GM21526 (cell line): Measurements from ENCODE around the gene SLC6A20.
"Not testable (repeated sequence)": the region's sequence is repeated elsewhere in the genome, so short reads cannot be mapped to it uniquely, and the experiment has no call there.

Source experiments
- ATAC-seq: cut with Tn5 transposase; IDR thresholded peaks from one replicate; pipeline ENCODE4 v1.9.1; 2021; ENCODE audit warnings: moderate library complexity; ENCODE audit not compliant: unreplicated experiment, low FRiP score

SLC6A20 gene

DNA sequence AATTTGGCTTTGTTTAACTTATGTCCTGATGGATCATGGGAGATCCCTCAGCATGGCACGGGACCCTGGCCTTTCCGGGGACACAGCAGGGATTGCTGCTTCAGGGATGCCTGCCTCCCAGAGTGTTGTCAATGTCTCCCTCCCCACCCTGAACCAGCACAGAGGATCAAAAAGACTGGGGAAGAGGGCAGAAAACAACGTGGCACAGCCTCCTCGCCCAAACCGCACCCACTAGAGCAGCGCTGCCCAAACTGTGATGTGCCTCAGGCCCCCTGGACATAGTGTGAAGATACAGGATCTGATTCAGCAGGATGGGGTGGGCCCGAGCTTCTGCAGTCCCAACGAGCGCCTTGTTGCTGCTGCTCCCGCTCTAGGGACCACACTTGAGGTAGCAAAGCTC lies 34.5 kb downstream of the SLC6A20 start:
- ATAC-seq: no peak

DNA sequence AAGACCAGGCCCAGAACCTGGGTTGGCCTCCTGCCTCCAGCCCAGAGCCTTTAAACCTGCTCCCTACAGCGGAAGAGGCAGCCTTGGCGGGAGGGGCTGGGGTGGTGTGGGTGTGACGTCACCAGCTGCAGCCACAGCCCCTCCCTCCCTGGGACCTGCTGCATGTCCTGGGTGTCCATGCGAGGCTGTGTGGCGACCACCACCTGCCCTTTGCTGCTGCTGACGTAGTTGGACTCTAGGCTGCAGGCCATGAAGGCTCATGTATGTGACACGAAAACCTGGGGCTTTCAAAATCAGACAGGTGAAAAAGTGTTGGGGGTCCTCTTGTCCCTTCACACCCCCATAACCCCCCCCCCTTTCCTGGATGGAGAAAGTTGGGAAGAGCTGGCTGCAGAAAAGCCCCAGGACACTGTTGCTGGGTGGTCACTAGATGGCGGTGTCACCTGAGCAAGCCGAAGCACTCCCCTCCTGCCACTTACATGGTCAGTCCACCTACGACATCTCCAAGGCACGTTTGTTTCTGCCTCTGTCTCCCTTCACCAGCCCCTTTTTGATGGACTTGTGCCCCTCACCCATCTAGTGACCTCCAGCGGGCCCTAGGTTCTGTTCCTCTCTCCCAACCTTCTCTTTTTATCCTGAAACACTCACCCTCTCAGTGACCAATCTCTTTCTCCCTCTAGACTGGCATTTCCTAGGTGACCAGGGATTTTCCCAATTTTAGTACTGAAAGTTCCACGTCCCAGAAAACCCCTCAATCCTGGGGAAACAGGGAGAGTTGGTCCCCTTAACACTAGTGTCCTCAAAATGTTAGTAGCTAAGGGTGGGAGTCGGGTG lies 35.2 kb downstream of the SLC6A20 start:
- ATAC-seq: no peak

DNA sequence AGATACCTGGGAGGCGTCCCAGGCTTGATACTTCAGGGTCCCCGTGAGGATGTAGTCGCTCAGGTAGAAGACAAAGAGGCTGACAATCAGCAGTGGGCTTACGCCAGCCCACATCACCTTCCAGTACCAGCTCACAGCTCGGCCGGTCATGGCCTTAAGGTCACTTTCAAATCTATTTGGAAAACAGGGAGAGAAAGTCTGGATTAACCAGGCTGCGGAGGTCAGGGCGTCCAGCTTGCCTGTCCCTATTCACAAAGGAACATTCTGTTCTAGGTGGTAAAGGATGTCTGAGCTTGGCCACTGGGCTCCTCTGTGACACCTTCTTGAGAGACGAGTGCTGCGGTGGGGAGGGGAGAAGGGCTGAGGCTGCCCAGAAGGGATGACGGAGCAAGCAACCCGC lies 36.5 kb downstream of the SLC6A20 start:
- no peak for ATAC-seq

DNA sequence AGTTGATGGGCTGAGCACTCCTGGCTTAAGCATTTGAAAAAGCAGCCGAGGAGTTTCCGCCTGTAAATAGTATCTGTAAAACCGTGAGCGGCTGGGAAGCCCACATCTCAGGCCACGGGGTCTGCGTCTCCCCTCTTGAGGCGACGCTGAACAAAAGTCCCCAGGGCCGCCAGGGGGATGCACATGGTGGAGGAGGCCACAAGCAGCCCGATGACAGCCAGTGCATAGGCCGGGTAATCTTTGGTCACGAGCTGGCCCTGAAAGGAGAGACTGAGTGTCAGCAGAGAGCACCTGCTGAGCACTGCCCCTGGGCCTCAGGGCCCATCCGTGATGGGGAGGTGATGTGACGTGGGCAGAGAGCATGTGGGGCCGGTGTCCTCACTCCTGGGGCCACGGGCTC lies 37.5 kb downstream of the SLC6A20 start:
- no peak for ATAC-seq

DNA sequence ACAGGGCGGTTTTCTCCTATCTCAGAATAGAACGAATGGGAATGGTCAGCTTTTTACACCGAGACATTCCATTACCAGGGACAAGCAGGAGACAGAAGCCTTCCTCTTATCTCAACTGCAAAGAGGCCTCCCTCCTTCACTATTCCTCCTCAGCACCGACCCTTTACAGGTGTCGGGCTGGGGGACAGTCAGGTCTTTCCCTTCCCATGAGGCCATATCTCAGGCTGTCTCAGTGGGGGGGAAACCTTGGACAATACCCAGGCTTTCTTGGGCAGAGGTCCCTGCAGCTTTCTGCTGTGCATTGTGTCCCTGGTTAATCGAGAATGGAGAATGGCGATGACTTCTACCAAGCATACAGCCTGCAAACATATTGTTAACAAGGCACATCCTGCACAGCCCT lies 39.2 kb downstream of the SLC6A20 start:
- ATAC-seq: not testable (repeated sequence)

DNA sequence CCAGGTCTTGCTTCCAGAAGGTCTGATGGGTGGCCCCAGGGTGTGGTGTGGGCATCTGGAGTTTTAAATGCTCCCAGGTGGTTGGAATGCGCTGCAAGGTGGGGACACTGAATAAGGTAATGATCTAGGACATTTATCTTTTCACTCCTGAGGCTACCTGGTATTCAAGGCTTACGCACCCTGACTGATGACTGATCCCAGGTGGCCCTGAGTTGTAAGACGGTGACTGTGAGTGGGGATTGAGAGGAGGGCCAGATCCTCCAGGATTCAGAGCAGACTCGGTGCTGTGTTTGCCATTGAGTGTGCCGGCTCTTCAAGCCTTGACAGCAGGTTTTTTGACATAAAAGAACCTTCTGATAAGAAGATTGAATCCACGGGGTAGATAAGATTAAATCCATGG lies 40.3 kb downstream of the SLC6A20 start:
- no peak for ATAC-seq

DNA sequence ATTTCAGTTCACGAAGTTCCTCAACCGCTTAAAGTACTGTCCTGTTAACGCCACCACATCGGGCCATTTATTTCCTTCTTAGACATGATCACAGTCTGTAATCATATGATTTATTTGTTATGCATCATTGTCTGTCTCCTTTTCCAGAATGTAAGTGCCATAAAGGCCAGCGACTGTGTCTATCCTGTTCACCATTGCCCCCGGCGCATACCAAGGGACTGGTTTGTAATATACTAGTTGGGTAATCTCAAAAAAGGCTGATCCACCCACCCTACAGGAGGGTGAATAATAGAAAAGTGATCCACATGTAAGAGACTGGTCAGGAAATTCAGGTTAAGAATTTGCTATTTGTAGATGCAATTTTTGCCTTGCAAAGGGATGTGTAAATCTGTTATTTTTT lies 41.9 kb downstream of the SLC6A20 start:
- no peak for ATAC-seq

DNA sequence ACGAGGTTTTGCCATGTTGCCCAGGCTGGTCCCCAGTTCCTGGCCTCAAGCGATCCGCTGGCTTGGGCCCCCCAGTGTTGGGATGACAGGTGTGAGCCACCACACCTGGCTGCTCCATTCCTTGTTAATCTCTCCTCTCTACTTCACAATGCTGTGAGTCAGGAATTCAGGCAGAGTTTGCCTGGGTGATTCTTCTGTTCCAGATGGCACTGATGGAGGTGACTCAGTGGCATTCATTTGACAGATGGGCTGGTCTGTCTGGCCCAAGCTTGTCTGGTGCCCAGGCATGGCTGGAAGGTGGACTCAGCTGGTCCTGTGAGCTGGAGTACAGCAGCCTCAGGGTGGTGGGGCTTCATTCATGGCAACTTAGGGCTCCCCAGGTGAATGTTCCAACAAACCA lies 43.2 kb downstream of the SLC6A20 start:
- no peak for ATAC-seq

GRCh38 chr3:45751537-45752242 lies 44.6 kb downstream of the SLC6A20 start:
- ATAC-seq: no peak

GRCh38 chr3:45749880-45750279 lies 46.5 kb downstream of the SLC6A20 start:
- no peak for ATAC-seq

DNA sequence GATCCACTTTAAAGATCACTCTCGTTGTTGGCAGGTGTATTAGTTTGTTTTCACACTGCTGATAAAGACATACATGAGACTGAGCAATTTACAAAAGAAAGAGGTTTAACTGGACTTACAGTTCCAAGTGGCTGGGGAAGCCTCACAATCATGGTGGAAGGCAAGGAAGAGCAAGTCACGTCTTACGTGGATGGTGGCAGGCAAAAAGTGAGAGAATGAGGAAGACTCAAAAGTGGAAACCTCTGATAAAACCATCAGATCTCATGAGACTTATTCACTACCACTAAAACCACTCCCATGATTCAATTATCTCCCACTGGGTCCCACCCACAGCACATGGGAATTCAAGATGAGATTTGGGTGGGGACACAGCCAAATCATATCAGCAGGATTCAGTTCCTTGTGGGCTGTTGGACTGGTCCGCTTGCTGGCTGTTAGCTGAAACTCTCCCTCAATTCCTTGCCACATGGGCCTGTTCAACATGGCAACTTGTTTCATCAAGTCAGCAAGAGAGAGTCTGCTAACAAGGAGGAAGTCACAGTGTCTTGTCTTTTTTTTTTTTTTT lies 47.2 kb downstream of the SLC6A20 start:
- not testable (repeated sequence) for ATAC-seq

DNA sequence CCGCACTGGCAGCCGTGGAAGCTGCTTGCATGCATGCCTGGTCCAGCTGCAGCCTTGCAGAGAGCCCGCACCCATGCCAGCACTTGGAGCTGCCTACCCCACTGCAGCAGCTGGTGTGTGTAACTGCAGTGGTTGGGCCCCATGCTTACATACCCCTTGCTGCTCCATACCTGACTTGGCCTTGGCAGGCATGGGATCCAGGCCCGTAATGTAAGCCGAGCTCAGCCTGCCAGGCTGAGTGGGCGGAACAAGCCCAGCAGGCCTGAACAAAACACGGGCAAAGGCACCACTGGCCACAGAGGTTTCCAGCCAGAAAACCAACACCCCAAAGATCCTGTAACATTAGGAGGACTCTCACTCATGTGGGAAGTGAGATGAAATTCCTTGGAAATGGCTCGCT lies 48.3 kb downstream of the SLC6A20 start:
- ATAC-seq: no peak

DNA sequence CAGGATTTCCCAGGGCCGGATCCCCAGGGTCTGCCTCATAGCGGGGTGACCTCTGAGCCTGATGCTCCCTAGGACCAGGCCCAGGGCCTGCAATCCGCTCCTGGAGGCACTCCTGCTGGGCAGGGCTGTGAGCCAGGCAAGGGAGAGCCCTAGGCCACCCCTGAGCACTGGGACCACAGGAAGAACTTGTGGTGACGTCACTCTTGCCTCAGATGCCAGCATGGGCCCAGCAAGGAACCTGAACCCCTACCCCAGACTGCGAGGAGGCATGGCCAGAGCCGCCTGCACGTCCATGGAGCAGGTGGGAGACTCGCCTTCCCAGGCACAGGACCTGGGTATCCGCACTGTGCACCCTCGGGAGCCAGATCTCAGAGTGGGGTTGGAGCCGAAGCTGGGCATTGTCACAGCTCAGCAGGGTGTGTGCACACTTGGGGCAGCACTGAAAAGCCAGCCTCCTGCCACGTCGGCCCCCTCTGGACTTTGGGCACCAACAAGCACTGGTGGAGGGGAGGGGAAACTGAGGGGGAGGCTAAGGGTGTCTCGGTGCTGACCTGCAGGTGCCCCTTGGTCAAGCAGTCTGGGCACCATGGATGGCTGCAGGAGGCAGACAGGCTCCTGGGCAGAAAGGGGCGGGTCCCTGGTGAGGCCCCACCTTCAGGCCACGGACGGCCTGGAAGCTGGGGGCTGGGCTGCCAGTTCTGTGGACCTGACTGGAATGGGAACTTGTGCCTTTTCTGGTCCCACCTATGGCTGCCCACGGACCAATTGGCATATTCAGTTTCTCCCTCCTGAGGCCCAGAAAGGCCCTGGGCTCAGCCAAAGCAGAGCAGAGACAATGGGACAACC lies 49.3 kb downstream of the SLC6A20 start:
- ATAC-seq: no peak

DNA sequence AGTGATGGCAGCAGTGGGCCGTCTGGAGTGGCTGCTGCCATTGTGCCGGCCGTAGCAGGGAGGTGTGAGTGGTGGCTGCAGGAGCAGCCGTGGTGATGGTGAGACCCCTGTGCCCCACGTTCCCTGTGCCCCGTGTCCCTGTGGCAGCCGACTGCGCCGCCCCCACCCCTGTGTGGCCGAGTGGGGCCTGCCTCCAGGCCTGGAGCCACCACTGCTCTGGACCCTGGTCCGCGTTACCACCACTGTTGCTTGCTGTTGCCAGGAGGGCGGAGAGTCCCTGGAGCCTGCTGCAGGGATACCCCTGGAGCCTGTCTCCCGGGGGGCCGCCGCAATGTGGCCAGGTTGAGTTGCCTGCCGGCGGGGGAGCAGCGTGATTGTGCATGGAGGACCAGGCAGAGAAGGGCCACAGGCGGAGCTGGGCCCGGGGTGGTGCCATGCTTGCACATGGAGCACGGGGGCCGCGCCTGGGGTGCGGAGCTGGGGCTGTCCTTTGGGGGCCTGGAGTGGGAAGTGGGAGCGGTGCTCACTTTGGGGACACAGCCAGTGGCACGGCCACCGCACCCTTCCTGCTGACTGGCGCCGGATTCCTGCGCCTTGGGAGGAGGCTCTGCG lies 50.1 kb downstream of the SLC6A20 start:
- no peak for ATAC-seq

DNA sequence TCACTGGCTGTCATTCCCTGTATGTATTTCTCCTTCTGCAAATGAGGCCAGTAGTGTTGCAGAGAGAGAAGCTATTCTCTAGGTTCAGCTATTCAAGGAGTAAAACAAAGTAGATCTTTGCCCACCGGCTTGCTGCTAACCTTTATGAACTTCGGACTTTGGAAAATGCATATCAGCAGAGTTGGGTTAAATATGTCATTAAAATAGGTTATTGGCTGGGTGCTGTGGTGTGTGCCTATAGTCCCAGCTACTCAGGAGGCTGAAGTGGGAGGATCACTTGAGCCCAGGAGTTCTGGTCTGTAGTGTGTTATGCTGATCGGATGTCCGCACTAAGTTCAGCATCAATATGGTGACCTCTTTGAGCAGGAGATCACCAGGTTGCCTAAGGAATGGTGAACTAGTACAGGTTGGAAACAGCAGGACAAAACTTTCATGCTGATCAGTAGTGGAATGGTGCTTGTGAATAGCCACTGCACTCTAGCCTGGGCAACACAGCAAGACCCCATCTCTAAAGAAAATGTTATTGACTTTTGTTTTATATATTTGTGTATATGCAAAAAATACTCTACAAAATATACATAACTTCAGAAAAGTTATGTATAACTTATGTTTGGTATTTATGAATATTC lies 53.8 kb downstream of the SLC6A20 start:
- ATAC-seq: no peak

DNA sequence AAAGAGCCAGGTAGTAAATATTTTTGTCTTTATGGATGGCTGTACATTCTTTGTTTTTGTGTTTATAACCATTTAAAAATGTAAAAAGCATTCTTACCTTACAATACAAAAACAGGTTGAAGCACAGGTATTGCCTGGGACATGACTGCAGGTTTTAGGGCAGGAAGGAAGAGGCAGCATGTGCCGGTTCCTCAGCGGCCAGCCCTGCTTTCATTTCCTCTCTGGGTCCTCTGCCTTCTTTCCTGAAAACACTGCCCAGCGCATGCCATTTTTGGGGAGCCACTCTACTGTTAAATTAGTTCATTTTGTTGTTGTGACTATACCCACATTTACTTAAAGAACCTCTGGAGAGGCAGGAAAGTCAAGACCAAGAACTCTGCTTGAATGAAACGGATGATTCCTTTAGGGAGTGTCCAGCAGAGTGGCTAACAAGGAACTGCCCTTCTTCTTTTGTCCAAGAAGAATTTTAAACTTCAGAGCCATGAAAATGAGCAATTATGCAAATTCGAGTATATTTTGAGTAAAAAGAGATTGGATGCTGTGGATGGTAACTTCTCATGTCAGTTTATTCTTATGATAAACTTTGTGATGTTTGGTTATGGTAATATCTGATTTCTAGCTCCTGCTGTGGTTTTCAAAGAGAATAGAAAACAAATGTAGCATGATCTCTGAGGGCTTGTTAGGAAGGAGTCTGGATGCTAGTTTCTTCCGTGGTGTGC lies 54.4 kb downstream of the SLC6A20 start:
- ATAC-seq: no peak

DNA sequence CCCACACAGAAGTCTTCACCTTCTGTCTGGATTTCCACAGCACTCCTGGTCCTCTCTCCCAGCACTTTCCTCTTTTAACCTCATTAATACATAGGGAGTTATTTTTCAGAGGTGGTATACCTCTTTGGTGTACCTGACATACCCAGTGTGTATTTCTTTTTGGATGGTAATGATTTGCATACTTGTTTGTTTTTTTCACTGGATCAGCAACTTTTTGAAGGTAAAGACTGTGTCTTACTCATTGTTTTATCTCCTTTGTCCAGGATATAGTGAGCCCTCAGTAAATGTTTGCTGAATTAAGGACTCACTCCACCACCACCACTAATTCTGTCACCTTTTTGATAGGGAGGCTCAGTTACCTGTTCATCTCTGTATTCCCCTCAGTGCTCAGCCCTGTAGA lies 55.1 kb downstream of the SLC6A20 start:
- ATAC-seq: no peak

DNA sequence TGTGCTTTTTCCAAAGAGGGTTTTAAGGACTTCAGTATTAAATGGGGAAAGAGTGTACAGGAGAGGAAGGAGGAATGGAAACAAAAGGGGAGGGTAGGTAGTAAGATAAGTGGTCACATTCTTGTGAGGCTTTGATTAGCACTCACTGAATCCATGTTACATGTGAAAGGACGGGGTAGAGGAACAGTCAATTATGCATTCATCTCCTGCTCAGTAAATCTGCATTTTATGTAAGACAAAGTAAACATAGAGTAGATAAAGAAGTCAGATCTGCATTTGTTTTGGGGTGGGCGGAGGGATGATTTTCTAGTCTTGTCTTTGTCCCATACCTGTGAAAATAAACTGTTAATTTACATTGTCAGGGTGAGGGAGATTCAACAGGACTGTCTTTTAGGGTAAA lies 56.3 kb downstream of the SLC6A20 start:
- no peak for ATAC-seq

GRCh38 chr3:45737234-45737633 lies 59.1 kb downstream of the SLC6A20 start:
- ATAC-seq: no peak
